ENCODE results near the gene SAMMSON. TPM values are rescaled to one million over a fixed set of nuclear protein-coding genes. Genes with fewer than 3 reads are reported as not detected.

SAMMSON gene
- total and polyA plus RNA-seq, 2 of the 4 experiments (the other 2 are of a cell fraction): not detected

- Histone ChIP-seq H3K27ac (ENCODE audit: insufficient read depth, low read length) (no peak overlapping the region), H2BK120ac (ENCODE audit: low read depth, low read length) (no peak overlapping the region), H3K27me3 (ENCODE audit: control insufficient read depth, insufficient read depth, low read length) (no peaks in the 10 kb centered on the region; the same call in none of the 2 replicates), H4K5ac (ENCODE audit: low read depth, low read length) (no peak overlapping the region), H3K4me1 (ENCODE audit: control insufficient read depth, insufficient read depth, low read length) (no peaks in the 10 kb centered on the region), H3K79me1 (ENCODE audit: low read depth in 1 of 2, low read length in 2 of 2) (no peaks in the 10 kb centered on the region), H2BK20ac (ENCODE audit: low read depth, low read length) (no peak overlapping the region), H3K4me2 (ENCODE audit: low read depth, low read length) (no peak overlapping the region), H2AK9ac (replicated peaks; ENCODE audit: low read depth, low read length, poor library complexity) (no peak overlapping the region), H3K18ac (ENCODE audit: low read depth, low read length) (no peak overlapping the region), H3K9me3 (ENCODE audit: control insufficient read depth, insufficient read depth, low read length) (no peaks in the 10 kb centered on the region), H3K9ac (ENCODE audit: low read depth, low read length) (no peak overlapping the region), H3K9me1 (ENCODE audit: insufficient read depth, low read length) (no peaks in the 10 kb centered on the region), H3K56ac (ENCODE audit: extremely low read depth, insufficient read depth, low read length) (no peak overlapping the region), H2BK15ac (ENCODE audit: low read depth, low read length) (no peak overlapping the region), H2AFZ (replicated peaks; ENCODE audit: low read length, poor library complexity) (no peak overlapping the region), H4K91ac (ENCODE audit: insufficient read depth, low read depth, low read length) (no peak overlapping the region), H3K36me3 (ENCODE audit: control insufficient read depth, insufficient read depth, low read length) (no peaks in the 10 kb centered on the region), H3K4me3 (ENCODE audit: insufficient read depth, low read depth, low read length) (no peak overlapping the region), H4K8ac (ENCODE audit: low read depth in 2 of 2, low read length in 2 of 2) (no peak overlapping the region), H3K23ac (ENCODE audit: low read depth, low read length) (no peak overlapping the region), H3K4ac (ENCODE audit: low read depth, low read length) (no peak overlapping the region), H2BK5ac (ENCODE audit: low read depth, low read length, poor library complexity, severe bottlenecking) (no peak overlapping the region), H4K20me1 (ENCODE audit: insufficient read depth, low read length) (no peaks in the 10 kb centered on the region), H3K14ac (replicated peaks; ENCODE audit: low read depth, low read length) (no peak overlapping the region), H2AK5ac (ENCODE audit: low read depth, low read length) (no peak overlapping the region)
- TF ChIP-seq MXI1 (IDR thresholded peaks at IDR 0.05; ENCODE audit: borderline replicate concordance, low read depth, low read length): no peak
- TF ChIP-seq RFX5 (IDR thresholded peaks at IDR 0.05; ENCODE audit: low read depth, low read length): no peak
- no peak for TF ChIP-seq SMC3 (IDR thresholded peaks at IDR 0.05; ENCODE audit: low read depth, low read length)
- TF ChIP-seq FOS (IDR thresholded peaks at IDR 0.05; ENCODE audit: low read depth, low read length): no peak
- TF ChIP-seq BHLHE40 (IDR thresholded peaks at IDR 0.05; ENCODE audit: low read depth, low read length): no peak
- no peak for TF ChIP-seq POLR2A (IDR thresholded peaks at IDR 0.05; ENCODE audit: low read depth, low read length)
- no peak for TF ChIP-seq CTCF (conservative IDR thresholded peaks at IDR 0.05; ENCODE audit: low read depth, low read length)
- no peak for TF ChIP-seq RAD21 (IDR thresholded peaks at IDR 0.05; ENCODE audit: low read length)
- ChIA-PET POLR2A (ENCODE audit: unreplicated experiment) (no interaction called here), CTCF (interaction anchor here (1.0 kb wide), 1 partner anchor 11 kb away, joined by 3 read pairs; no protein-coding TSS in a partner anchor)
- 0% methylated on average over 1 of the region's 1 CpG; no CpG with 5 or more reads in 1 of the 2 experiments for WGBS, 2 experiments (ENCODE audit: extremely low coverage in 2 of 2, insufficient read length in 1 of 2)
- in situ Hi-C loops (cut with MboI; ENCODE audit: low sequenced_read_pairs): no loop called here
- no peak for DNase-seq
- intact Hi-C loops (cut with micrococcal nuclease): no loop called here
- dilution Hi-C loops (cut with HindIII; ENCODE audit: low sequenced_read_pairs, unreplicated experiment): no loop called here
- no peak for ATAC-seq (ENCODE audit: low read depth)
- BruUV-seq (replicated peaks): no TSS peak
Observed at GRCh38 chr3:70038693-70039092, 39.2 kb downstream of the SAMMSON start.
